GM23338 (cell line): ENCODE data around the gene LPAR1. TPM values are rescaled to one million over a fixed set of nuclear protein-coding genes. Genes with fewer than 3 reads are reported as not detected.

Experiments used
- ATAC-seq: fragments of 200-7000 bp; cut with Tn5 transposase; 3 replicates; pipeline ENCODE4 v1.9.1; 2020
- DNase-seq: peaks from one replicate; pipeline ENCODE4 v3.0.0-alpha.2; 2015; ENCODE audit warnings: low spot score
- H2AFZ ChIP-seq: fragments of 200-600 bp; sonication (generic); 2 replicates; pipeline ENCODE4 v1.8.0; 2016; ENCODE audit warnings: antibody characterized with exemption, mild to moderate bottlenecking, moderate library complexity
- H3F3A ChIP-seq: fragments of 200-600 bp; sonication (generic); replicated peaks from 2 replicates; pipeline ENCODE4 v1.8.0; 2017; ENCODE audit warnings: antibody characterized with exemption, mixed run types, low read depth
- H3K27ac ChIP-seq: fragments of 200-600 bp; sonication (generic); 2 replicates; pipeline ENCODE4 v1.6.1; 2016; ENCODE audit warnings: low read depth
- H3K27me3 ChIP-seq: fragments of 200-600 bp; sonication (generic); 2 replicates; pipeline ENCODE4 v1.8.0; 2016; ENCODE audit warnings: mild to moderate bottlenecking, mixed run types, moderate library complexity; ENCODE audit not compliant: insufficient read depth
- H3K36me3 ChIP-seq: fragments of 200-600 bp; sonication (generic); 2 replicates; pipeline ENCODE4 v1.8.0; 2016; ENCODE audit warnings: mild to moderate bottlenecking; ENCODE audit not compliant: insufficient read depth
- H3K4me1 ChIP-seq: fragments of 200-600 bp; sonication (generic); 2 replicates; pipeline ENCODE4 v1.8.0; 2016; ENCODE audit warnings: mild to moderate bottlenecking, moderate library complexity; ENCODE audit not compliant: insufficient read depth
- H3K4me2 ChIP-seq: fragments of 200-600 bp; sonication (generic); 2 replicates; pipeline ENCODE4 v1.7.1; 2017; ENCODE audit warnings: mixed run types
- H3K4me3 ChIP-seq: fragments of 200-600 bp; sonication (generic); 2 replicates; pipeline ENCODE4 v1.6.1; 2016; ENCODE audit warnings: mixed run types
- H3K79me2 ChIP-seq: fragments of 200-600 bp; sonication (generic); replicated peaks from 2 replicates; pipeline ENCODE4 v1.8.0; 2017; ENCODE audit warnings: mild to moderate bottlenecking; ENCODE audit not compliant: insufficient read depth
- H3K9me2 ChIP-seq: fragments of 200-600 bp; sonication (generic); 2 replicates; pipeline ENCODE4 v1.8.0; 2017; ENCODE audit not compliant: insufficient read depth
- H4K20me1 ChIP-seq: fragments of 200-600 bp; sonication (generic); replicated peaks from 2 replicates; pipeline ENCODE4 v1.8.0; 2017; ENCODE audit warnings: mild to moderate bottlenecking; ENCODE audit not compliant: insufficient read depth
- H3K27ac Mint-ChIP-seq: 2 replicates; pipeline ENCODE4 v1.8.0; 2020; ENCODE audit warnings: inconsistent platforms, mild to moderate bottlenecking, moderate library complexity, mixed read lengths
- H3K27me3 Mint-ChIP-seq: 3 replicates; pipeline ENCODE4 v1.8.0; 2022; ENCODE audit warnings: low read depth, mild to moderate bottlenecking, moderate library complexity, mixed read lengths, inconsistent platforms; ENCODE audit not compliant: insufficient read depth, poor library complexity
- H3K36me3 Mint-ChIP-seq: 3 replicates; pipeline ENCODE4 v1.8.0; 2021; ENCODE audit warnings: low read depth, mild to moderate bottlenecking, inconsistent platforms, moderate library complexity, mixed read lengths
- H3K4me1 Mint-ChIP-seq: 3 replicates; pipeline ENCODE4 v1.8.0; 2020; ENCODE audit warnings: mild to moderate bottlenecking, inconsistent platforms, mixed read lengths
- H3K4me3 Mint-ChIP-seq: 3 replicates; pipeline ENCODE4 v1.8.0; 2021; ENCODE audit warnings: moderate library complexity, mild to moderate bottlenecking, inconsistent platforms, mixed read lengths
- H3K9me3 Mint-ChIP-seq: 3 replicates; pipeline ENCODE4 v1.8.0; 2020; ENCODE audit warnings: moderate library complexity, mild to moderate bottlenecking, inconsistent platforms, mixed read lengths
- CREB1 ChIP-seq: fragments of 250-450 bp; sonication (Bioruptor Pico); IDR thresholded peaks from 2 replicates; pipeline ENCODE4 v1.5.0; 2020; ENCODE audit warnings: low read depth, mild to moderate bottlenecking, moderate library complexity
- EZH2 ChIP-seq: fragments of 200-600 bp; sonication (generic); IDR thresholded peaks from one replicate; pipeline ENCODE4 v1.8.0; 2017; ENCODE audit warnings: antibody characterized with exemption, mild to moderate bottlenecking, low read depth; ENCODE audit not compliant: unreplicated experiment
- EZH2phosphoT487 ChIP-seq: fragments of 200-600 bp; sonication (generic); IDR thresholded peaks from one replicate; pipeline ENCODE4 v1.8.1; 2018; ENCODE audit warnings: antibody characterized with exemption; ENCODE audit not compliant: unreplicated experiment
- JUNB ChIP-seq: IDR thresholded peaks from one replicate; pipeline ENCODE4 v1.6.1; 2016; ENCODE audit warnings: antibody characterized with exemption; ENCODE audit not compliant: unreplicated experiment
- NANOG ChIP-seq: IDR thresholded peaks from 2 replicates; pipeline ENCODE4 v1.6.1; 2016; ENCODE audit warnings: antibody characterized with exemption, borderline replicate concordance
- POLR2AphosphoS5 ChIP-seq: IDR thresholded peaks from 2 replicates; pipeline ENCODE4 v1.6.1; 2016; ENCODE audit warnings: antibody characterized with exemption, low read depth
- STAT1 ChIP-seq: IDR thresholded peaks from one replicate; pipeline ENCODE4 v1.6.1; 2016; ENCODE audit warnings: antibody characterized with exemption; ENCODE audit not compliant: unreplicated experiment
- ZNF331 ChIP-seq: fragments of 250-450 bp; sonication (Bioruptor Pico); IDR thresholded peaks from 2 replicates; pipeline ENCODE4 v1.5.0; 2020; ENCODE audit warnings: low read depth, mild to moderate bottlenecking, moderate library complexity
- polyA plus RNA-seq: library from polyadenylated mRNA; unstranded; fragments of >200 nt; fragmentation: Nextera tagmentation; extraction: Ambion mirVana; gene quantifications from 2 replicates; pipeline ENCODE4 v1.2.1, GENCODE V29; 2016
- total RNA-seq: library from RNA; depleted of rRNA; stranded (reverse); fragments of >200 nt; shearing (Covaris generic); gene quantifications from 2 replicates; pipeline ENCODE4 v1.2.3, GENCODE V29; 2014
- TF ChIP-seq, protein P1 (sequence below): fragments of 250-450 bp; sonication (Bioruptor Pico); IDR thresholded peaks from 2 replicates; pipeline ENCODE4 v1.5.0; 2020; ENCODE audit warnings: mild to moderate bottlenecking, moderate library complexity
- TF ChIP-seq, protein P2 (sequence below): IDR thresholded peaks from 2 replicates; pipeline ENCODE4 v1.6.1; 2016; ENCODE audit warnings: antibody characterized with exemption

LPAR1 gene
- total and polyA plus RNA-seq, 2 experiments from 2014 or later = 1.0 to 3.8 TPM

DNA sequence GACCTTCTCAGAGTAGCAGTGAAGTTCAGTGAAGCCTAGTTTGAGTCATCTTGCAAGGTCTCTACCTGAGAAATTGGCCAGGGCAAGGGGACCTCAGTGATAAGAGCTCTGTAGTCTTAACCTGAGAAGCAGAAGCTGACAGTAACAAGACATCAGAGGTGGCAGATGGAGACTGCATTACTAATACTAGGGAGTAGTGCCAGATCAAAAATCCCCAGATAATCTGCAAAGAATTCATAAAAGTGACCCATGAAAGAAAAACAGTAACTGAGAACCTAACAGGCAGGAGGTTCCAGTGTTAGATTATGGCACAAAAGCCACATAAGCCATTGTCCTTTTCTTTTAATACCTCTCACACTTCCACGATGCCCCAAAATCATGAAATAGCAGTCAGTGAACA, 194.1 kb downstream of the LPAR1 start (continued):
- TF ChIP-seq STAT1 = no peak
- no peak for TF ChIP-seq NANOG
- TF ChIP-seq CREB1 (CRISPR knock-in tag) = no peak
- TF ChIP-seq, protein P1, sequence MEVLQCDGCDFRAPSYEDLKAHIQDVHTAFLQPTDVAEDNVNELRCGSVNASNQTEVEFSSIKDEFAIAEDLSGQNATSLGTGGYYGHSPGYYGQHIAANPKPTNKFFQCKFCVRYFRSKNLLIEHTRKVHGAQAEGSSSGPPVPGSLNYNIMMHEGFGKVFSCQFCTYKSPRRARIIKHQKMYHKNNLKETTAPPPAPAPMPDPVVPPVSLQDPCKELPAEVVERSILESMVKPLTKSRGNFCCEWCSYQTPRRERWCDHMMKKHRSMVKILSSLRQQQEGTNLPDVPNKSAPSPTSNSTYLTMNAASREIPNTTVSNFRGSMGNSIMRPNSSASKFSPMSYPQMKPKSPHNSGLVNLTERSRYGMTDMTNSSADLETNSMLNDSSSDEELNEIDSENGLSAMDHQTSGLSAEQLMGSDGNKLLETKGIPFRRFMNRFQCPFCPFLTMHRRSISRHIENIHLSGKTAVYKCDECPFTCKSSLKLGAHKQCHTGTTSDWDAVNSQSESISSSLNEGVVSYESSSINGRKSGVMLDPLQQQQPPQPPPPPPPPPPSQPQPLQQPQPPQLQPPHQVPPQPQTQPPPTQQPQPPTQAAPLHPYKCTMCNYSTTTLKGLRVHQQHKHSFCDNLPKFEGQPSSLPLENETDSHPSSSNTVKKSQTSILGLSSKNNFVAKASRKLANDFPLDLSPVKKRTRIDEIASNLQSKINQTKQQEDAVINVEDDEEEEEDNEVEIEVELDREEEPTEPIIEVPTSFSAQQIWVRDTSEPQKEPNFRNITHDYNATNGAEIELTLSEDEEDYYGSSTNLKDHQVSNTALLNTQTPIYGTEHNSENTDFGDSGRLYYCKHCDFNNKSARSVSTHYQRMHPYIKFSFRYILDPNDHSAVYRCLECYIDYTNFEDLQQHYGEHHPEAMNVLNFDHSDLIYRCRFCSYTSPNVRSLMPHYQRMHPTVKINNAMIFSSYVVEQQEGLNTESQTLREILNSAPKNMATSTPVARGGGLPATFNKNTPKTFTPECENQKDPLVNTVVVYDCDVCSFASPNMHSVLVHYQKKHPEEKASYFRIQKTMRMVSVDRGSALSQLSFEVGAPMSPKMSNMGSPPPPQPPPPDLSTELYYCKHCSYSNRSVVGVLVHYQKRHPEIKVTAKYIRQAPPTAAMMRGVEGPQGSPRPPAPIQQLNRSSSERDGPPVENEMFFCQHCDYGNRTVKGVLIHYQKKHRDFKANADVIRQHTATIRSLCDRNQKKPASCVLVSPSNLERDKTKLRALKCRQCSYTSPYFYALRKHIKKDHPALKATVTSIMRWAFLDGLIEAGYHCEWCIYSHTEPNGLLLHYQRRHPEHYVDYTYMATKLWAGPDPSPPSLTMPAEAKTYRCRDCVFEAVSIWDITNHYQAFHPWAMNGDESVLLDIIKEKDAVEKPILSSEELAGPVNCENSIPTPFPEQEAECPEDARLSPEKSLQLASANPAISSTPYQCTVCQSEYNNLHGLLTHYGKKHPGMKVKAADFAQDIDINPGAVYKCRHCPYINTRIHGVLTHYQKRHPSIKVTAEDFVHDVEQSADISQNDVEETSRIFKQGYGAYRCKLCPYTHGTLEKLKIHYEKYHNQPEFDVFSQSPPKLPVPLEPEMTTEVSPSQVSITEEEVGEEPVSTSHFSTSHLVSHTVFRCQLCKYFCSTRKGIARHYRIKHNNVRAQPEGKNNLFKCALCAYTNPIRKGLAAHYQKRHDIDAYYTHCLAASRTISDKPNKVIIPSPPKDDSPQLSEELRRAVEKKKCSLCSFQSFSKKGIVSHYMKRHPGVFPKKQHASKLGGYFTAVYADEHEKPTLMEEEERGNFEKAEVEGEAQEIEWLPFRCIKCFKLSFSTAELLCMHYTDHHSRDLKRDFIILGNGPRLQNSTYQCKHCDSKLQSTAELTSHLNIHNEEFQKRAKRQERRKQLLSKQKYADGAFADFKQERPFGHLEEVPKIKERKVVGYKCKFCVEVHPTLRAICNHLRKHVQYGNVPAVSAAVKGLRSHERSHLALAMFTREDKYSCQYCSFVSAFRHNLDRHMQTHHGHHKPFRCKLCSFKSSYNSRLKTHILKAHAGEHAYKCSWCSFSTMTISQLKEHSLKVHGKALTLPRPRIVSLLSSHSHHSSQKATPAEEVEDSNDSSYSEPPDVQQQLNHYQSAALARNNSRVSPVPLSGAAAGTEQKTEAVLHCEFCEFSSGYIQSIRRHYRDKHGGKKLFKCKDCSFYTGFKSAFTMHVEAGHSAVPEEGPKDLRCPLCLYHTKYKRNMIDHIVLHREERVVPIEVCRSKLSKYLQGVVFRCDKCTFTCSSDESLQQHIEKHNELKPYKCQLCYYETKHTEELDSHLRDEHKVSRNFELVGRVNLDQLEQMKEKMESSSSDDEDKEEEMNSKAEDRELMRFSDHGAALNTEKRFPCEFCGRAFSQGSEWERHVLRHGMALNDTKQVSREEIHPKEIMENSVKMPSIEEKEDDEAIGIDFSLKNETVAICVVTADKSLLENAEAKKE (CRISPR knock-in tag) = no peak
- TF ChIP-seq EZH2phosphoT487 = no peak

DNA sequence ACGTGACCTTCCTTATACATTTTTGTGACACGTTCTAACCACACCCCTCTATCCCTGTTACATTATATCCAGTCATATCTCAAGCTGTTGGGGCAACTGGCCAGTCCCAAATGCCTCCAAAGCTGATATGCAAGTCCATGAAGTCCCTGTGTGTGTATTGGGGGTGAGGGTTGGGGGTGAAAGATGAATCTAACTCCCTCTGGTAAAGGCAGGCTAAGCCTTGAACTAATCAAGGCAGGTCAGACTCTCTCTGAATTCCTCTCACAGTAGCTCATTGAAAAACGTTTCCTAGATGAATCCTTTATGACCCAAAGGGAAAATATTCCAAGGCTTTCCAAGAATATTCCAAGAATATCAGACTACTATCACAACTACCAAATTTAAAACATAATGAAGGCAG, 195.3 kb downstream of the LPAR1 start:
- H3K79me2 ChIP-seq = no peaks in the 10 kb centered on the region
- no peaks in the 10 kb centered on the region for H3K36me3 ChIP-seq
- no peak for DNase-seq
- Mint-ChIP-seq H3K4me3 (no peak overlapping the region), H3K27me3 (no peaks in the 10 kb centered on the region), H3K4me1 (no peaks in the 10 kb centered on the region), H3K27ac (no peak overlapping the region), H3K36me3 (no peaks in the 10 kb centered on the region), H3K9me3 (no peaks in the 10 kb centered on the region)
- no peaks in the 10 kb centered on the region for H4K20me1 ChIP-seq
- H3K27ac ChIP-seq = no peak overlapping the region
- no peaks in the 10 kb centered on the region for H3K27me3 ChIP-seq
- H3K4me2 ChIP-seq = no peak overlapping the region
- peaks cover 4% of the 10 kb centered on the region; the same call in 1 of the 2 replicates for H3K9me2 ChIP-seq
- no peak overlapping the region for H3K4me3 ChIP-seq
- H2AFZ ChIP-seq = no peak overlapping the region
- H3F3A ChIP-seq = no peaks in the 10 kb centered on the region
- ATAC-seq = no peak
- TF ChIP-seq POLR2AphosphoS5 (no peak), JUNB (no peak), CREB1 (CRISPR knock-in tag) (no peak), ZNF331 (CRISPR knock-in tag) (no peak), EZH2 (no peak)
- TF ChIP-seq, protein P2, sequence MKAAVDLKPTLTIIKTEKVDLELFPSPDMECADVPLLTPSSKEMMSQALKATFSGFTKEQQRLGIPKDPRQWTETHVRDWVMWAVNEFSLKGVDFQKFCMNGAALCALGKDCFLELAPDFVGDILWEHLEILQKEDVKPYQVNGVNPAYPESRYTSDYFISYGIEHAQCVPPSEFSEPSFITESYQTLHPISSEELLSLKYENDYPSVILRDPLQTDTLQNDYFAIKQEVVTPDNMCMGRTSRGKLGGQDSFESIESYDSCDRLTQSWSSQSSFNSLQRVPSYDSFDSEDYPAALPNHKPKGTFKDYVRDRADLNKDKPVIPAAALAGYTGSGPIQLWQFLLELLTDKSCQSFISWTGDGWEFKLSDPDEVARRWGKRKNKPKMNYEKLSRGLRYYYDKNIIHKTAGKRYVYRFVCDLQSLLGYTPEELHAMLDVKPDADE = no peak
- TF ChIP-seq, protein P1 (CRISPR knock-in tag) = no peak
- no peaks in the 10 kb centered on the region for H3K4me1 ChIP-seq
